Osteoblast (primary cell): ENCODE data around the gene SLF1. TPM values are rescaled to one million over a fixed set of nuclear protein-coding genes. Genes with fewer than 3 reads are reported as not detected.

Experiments
- DNase-seq: peaks from one replicate; pipeline ENCODE4 v3.0.0; 2011; ENCODE audit warnings: low spot score, mixed read lengths; ENCODE audit not compliant: insufficient read length; ENCODE audit errors: missing footprints
- H2AFZ ChIP-seq: 2 replicates; pipeline ENCODE4 v1.6.0; 2011; ENCODE audit warnings: mild to moderate bottlenecking, low read length
- H3K27ac ChIP-seq: 2 replicates; pipeline ENCODE4 v1.5.1; 2011; ENCODE audit warnings: mild to moderate bottlenecking, low read depth, low read length, moderate library complexity
- H3K27me3 ChIP-seq: 2 replicates; pipeline ENCODE4 v1.6.0; 2012; ENCODE audit warnings: mild to moderate bottlenecking, control low read depth, inconsistent platforms, low read length, moderate library complexity; ENCODE audit not compliant: insufficient read depth
- H3K36me3 ChIP-seq: 2 replicates; pipeline ENCODE4 v1.5.1; 2011; ENCODE audit warnings: mild to moderate bottlenecking, low read length, control low read depth, moderate library complexity; ENCODE audit not compliant: insufficient read depth
- H3K4me1 ChIP-seq: 2 replicates; pipeline ENCODE4 v1.5.1; 2011; ENCODE audit warnings: mild to moderate bottlenecking, low read length, control low read depth, moderate library complexity; ENCODE audit not compliant: insufficient read depth
- H3K4me2 ChIP-seq: 2 replicates; pipeline ENCODE4 v1.6.0; 2011; ENCODE audit warnings: mild to moderate bottlenecking, low read length; ENCODE audit not compliant: insufficient read depth
- H3K4me3 ChIP-seq: fragments of 200-600 bp; sonication (generic); 3 replicates; pipeline ENCODE4 v1.5.1; 2012; ENCODE audit warnings: mild to moderate bottlenecking, low read length, inconsistent platforms; ENCODE audit not compliant: insufficient read depth
- H3K79me2 ChIP-seq: 2 replicates; pipeline ENCODE4 v1.6.0; 2012; ENCODE audit warnings: mild to moderate bottlenecking, low read length, control low read depth, inconsistent platforms; ENCODE audit not compliant: insufficient read depth
- H3K9me3 ChIP-seq: 2 replicates; pipeline ENCODE4 v1.5.1; 2011; ENCODE audit warnings: low read depth, low read length, control low read depth
- H4K20me1 ChIP-seq: 2 replicates; pipeline ENCODE4 v1.6.0; 2012; ENCODE audit warnings: mild to moderate bottlenecking, low read length, control low read depth; ENCODE audit not compliant: insufficient read depth
- CTCF ChIP-seq: IDR thresholded peaks from 2 replicates; pipeline ENCODE4 v1.5.1; 2011; ENCODE audit warnings: mild to moderate bottlenecking, low read depth, low read length, moderate library complexity; ENCODE audit errors: extremely low read depth
- total RNA-seq: library from RNA; depleted of rRNA; stranded (reverse); fragments of >200 nt; gene quantifications from 2 replicates; pipeline ENCODE4 v1.2.3, GENCODE V29; 2012

SLF1 gene
- total RNA-seq, 1 donor: 4.7 TPM

DNA sequence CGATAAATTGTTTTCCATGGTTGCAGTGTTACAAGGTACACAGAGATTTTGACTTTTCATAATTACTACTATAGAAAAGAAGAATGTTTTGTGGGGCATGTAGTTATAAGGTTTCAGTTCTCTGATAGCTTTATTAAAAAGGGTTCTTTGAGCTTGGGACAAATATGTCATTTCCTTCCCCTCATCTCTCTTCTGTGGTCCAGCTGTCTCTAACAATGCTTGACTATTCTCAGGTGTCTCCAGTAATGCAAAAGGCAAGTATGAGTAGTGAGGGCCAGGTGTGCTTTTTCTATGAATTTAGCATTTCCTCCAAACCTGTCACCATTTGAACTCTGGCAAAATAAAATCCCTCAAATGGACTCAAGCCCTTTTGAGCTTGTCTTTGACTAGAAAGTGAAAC lies 84.3 kb downstream of the SLF1 start:
- Histone ChIP-seq H3K4me1 (no peaks in the 10 kb centered on the region), H3K27me3 (no peaks in the 10 kb centered on the region), H3K4me2 (no peak overlapping the region), H4K20me1 (no peaks in the 10 kb centered on the region), H3K9me3 (no peaks in the 10 kb centered on the region), H3K27ac (no peak overlapping the region), H3K4me3 (no peak overlapping the region), H2AFZ (no peak overlapping the region), H3K79me2 (no peaks in the 10 kb centered on the region), H3K36me3 (no peaks in the 10 kb centered on the region)
- DNase-seq: no peak
- no peak for TF ChIP-seq CTCF

GRCh38 chr5:94705427-94705826 lies 87.0 kb downstream of the SLF1 start:
- Histone ChIP-seq H3K9me3 (no peaks in the 10 kb centered on the region), H4K20me1 (no peaks in the 10 kb centered on the region), H3K4me1 (no peaks in the 10 kb centered on the region), H3K27ac (no peak overlapping the region), H3K4me3 (no peak overlapping the region), H3K79me2 (no peaks in the 10 kb centered on the region), H3K27me3 (no peaks in the 10 kb centered on the region), H3K36me3 (peaks cover 6% of the 10 kb centered on the region), H2AFZ (no peak overlapping the region), H3K4me2 (no peak overlapping the region)
- no peak for TF ChIP-seq CTCF
- no peak for DNase-seq

DNA sequence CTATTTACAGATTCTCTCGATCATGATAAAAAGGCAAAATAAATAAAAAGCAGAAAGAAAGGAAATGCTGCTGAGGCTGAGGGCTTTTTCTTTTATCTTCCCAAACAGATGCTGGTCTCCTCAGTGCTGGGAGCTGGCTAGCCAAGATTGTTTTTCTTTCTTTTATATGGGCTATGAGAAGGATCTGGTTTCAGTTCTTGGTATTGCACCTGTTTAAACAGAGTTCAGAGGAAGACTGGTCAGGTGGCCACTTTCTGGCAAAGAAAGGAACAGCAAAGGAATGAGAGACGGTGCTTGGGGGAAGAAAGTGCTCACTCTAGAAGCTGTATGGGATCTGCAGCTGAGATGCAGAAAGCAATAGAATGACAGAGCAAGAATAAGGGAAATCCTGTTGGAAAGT lies 88.9 kb downstream of the SLF1 start:
- Histone ChIP-seq H3K9me3 (no peaks in the 10 kb centered on the region), H3K4me1 (no peaks in the 10 kb centered on the region), H3K4me3 (no peak overlapping the region), H3K36me3 (peaks cover 6% of the 10 kb centered on the region), H3K27me3 (no peaks in the 10 kb centered on the region), H3K27ac (no peak overlapping the region), H3K79me2 (no peaks in the 10 kb centered on the region), H2AFZ (no peak overlapping the region), H3K4me2 (no peak overlapping the region), H4K20me1 (no peaks in the 10 kb centered on the region)
- DNase-seq: no peak
- TF ChIP-seq CTCF: no peak

DNA sequence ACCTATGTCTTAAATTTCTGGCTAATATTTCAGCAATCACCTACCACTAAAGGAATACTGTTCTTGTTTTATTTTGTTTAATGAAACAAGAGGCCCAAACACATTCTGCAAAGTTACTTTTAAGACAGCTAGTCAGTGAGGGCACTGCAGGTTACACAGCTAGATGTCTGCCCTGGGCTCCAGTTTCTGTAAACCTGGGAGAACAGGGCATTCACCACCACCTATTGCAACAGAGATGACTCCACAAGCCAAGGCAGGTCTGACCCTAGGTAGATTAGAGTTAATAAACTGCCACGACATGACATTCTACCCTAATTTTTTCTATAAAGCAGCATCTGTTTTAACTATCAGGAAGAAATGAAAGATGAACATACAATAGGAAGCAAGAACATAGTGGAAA lies 90.8 kb downstream of the SLF1 start:
- Histone ChIP-seq H2AFZ (no peak overlapping the region), H4K20me1 (no peaks in the 10 kb centered on the region), H3K4me2 (no peak overlapping the region), H3K36me3 (peaks cover 6% of the 10 kb centered on the region), H3K4me1 (no peaks in the 10 kb centered on the region), H3K4me3 (no peak overlapping the region), H3K9me3 (no peaks in the 10 kb centered on the region), H3K27me3 (no peaks in the 10 kb centered on the region), H3K27ac (no peak overlapping the region), H3K79me2 (no peaks in the 10 kb centered on the region)
- no peak for TF ChIP-seq CTCF
- DNase-seq: no peak
